Thyroid gland (tissue), 4 donors: ENCODE measurements around the gene CD36. TPM values are rescaled to one million over a fixed set of nuclear protein-coding genes. Genes with fewer than 3 reads are reported as not detected.

Source experiments
- DNase-seq, 2 donors: peaks; one replicate each; pipeline ENCODE4 v3.0.0-alpha.2; 2019
- H3K27ac ChIP-seq, 3 donors: fragments of 200-600 bp; sonication (generic); 1 replicate in 2 of 3; 2 replicates in 1 of 3; pipeline ENCODE4 v1.5.1; 2016 to 2019; ENCODE audit warnings: mild to moderate bottlenecking in 1 of 3, moderate library complexity in 1 of 3
- H3K27me3 ChIP-seq: fragments of 200-600 bp; sonication (generic); one replicate; pipeline ENCODE4 v1.5.1; 2019
- H3K36me3 ChIP-seq, 2 donors: fragments of 200-600 bp; sonication (generic); one replicate each; pipeline ENCODE4 v1.5.1; 2016 to 2019
- H3K4me1 ChIP-seq, 2 donors: fragments of 200-600 bp; sonication (generic); one replicate each; pipeline ENCODE4 v1.5.1; 2017 to 2019
- H3K4me3 ChIP-seq, 3 donors: fragments of 200-600 bp; sonication (generic); replicated peaks in 1 of 3; 1 replicate in 2 of 3; 2 replicates in 1 of 3; pipeline ENCODE4 v1.5.1; 2016; ENCODE audit warnings: mild to moderate bottlenecking in 1 of 3
- H3K9me3 ChIP-seq: fragments of 200-600 bp; sonication (generic); one replicate; pipeline ENCODE4 v1.5.1; 2017
- POLR2A ChIP-seq, 2 donors: fragments of 450-650 bp; IDR thresholded peaks; one replicate each; pipeline ENCODE4 v1.6.1; 2017; ENCODE audit warnings: antibody characterized with exemption in 2 of 2, mild to moderate bottlenecking in 2 of 2, moderate library complexity in 1 of 2
- WGBS, 2 donors: methylation state at CpG; one replicate each; pipeline ENCODE4 v1.1.5; 2017; 5-methylcytosine and 5-hydroxymethylcytosine counted together
- intact Hi-C: fragments of 100-400 bp; cut with DNase I; formaldehyde crosslinking; loops from one replicate; pipeline ENCODE4 v1.15.1; 2023
- total RNA-seq, 4 donors: library from RNA; depleted of rRNA; stranded (reverse); fragments of >200 nt; gene quantifications; one replicate each; pipeline ENCODE4 v1.2.3, GENCODE V29; 2016
- TF ChIP-seq, protein P1 (sequence below), 6 experiments: fragments of 200-600 bp in 3 of 6; fragments of 450-650 bp in 3 of 6; sonication (generic) in 3 of 6; IDR thresholded peaks; one replicate each; pipeline ENCODE4 v1.5.1; 2016 to 2019; ENCODE audit warnings: antibody characterized with exemption in 6 of 6, mild to moderate bottlenecking in 2 of 6, inconsistent platforms in 1 of 6, moderate library complexity in 1 of 6

The CD36 gene
- total RNA-seq, 4 donors from 2014 or later, result 137 to 244 (median 155) TPM

DNA sequence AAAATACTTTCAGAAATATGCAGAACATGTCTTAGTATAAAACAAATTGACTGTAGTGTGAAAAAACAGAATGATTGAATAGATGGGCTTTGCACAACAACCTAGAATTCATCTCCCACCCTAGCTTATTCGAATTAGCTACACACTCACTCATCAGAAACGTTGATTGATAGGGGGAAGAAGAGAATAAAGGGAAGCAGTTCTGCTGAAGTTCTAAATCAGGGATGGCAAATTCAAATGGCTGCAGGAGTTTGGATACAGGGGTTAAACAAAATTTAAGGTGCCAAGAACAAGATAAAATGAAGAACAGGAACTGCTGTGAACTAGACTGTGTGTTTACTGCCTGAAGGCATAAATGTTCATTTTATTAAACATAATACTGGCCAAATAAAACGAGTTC is 9.0 kb downstream of the CD36 start:
- H3K27me3 ChIP-seq, result no peaks in the 10 kb centered on the region
- DNase-seq, result no peak
- TF ChIP-seq, protein P1, sequence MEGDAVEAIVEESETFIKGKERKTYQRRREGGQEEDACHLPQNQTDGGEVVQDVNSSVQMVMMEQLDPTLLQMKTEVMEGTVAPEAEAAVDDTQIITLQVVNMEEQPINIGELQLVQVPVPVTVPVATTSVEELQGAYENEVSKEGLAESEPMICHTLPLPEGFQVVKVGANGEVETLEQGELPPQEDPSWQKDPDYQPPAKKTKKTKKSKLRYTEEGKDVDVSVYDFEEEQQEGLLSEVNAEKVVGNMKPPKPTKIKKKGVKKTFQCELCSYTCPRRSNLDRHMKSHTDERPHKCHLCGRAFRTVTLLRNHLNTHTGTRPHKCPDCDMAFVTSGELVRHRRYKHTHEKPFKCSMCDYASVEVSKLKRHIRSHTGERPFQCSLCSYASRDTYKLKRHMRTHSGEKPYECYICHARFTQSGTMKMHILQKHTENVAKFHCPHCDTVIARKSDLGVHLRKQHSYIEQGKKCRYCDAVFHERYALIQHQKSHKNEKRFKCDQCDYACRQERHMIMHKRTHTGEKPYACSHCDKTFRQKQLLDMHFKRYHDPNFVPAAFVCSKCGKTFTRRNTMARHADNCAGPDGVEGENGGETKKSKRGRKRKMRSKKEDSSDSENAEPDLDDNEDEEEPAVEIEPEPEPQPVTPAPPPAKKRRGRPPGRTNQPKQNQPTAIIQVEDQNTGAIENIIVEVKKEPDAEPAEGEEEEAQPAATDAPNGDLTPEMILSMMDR (IDR thresholded peaks at IDR 0.05), result no peak
- no peak for TF ChIP-seq POLR2A (IDR thresholded peaks at IDR 0.05)
- no peaks in the 10 kb centered on the region for H3K36me3 ChIP-seq
- H3K4me3 ChIP-seq, result no peak overlapping the region
- no peak overlapping the region for H3K27ac ChIP-seq
- H3K4me1 ChIP-seq, result no peaks in the 10 kb centered on the region
- WGBS, 2 donors, result 73 to 79% methylated on average over 3 of the region's 3 CpGs
- intact Hi-C loops, result loop anchor here (10.0 kb wide), 1 partner anchor 53 kb away; no protein-coding TSS in a partner anchor
- H3K9me3 ChIP-seq, result no peaks in the 10 kb centered on the region

DNA sequence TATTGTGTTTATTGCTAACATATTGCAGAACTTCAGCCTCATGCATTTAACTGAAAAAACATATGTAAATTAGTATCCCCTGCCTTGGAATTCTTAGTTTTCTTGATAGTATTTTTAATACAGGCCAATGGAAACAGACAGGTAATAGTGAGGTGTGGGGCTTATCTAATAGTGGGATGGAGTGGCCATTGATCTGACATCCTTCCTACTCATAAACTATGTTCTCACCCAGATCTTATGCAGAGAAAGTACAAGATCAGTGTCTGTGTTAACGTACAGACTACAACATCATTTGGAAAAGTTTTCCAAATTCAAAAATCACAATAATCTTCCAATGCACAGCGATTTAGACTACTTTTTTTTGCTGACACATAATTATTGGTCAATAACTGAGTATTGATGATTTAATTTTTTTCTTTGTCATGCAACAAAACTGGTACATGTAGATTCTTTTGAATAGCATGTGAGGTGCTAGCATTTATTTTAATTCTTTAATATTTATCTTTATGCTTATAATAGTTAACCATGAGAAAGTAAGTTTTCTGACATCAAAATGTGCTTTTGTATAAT is 9.7 kb downstream of the CD36 start:
- no peak overlapping the region for H3K4me3 ChIP-seq
- TF ChIP-seq, protein P1 (IDR thresholded peaks at IDR 0.05), result no peak
- TF ChIP-seq POLR2A (IDR thresholded peaks at IDR 0.05), result no peak
- H3K9me3 ChIP-seq, result no peaks in the 10 kb centered on the region
- no peak overlapping the region for H3K27ac ChIP-seq
- 89 to 94% methylated on average over 2 of the region's 2 CpGs for WGBS, 2 donors
- H3K4me1 ChIP-seq, result no peaks in the 10 kb centered on the region
- intact Hi-C loops, result loop anchor here (10.0 kb wide), 1 partner anchor 53 kb away; no protein-coding TSS in a partner anchor
- H3K36me3 ChIP-seq, result no peaks in the 10 kb centered on the region
- DNase-seq, result no peak
- H3K27me3 ChIP-seq, result no peaks in the 10 kb centered on the region

DNA sequence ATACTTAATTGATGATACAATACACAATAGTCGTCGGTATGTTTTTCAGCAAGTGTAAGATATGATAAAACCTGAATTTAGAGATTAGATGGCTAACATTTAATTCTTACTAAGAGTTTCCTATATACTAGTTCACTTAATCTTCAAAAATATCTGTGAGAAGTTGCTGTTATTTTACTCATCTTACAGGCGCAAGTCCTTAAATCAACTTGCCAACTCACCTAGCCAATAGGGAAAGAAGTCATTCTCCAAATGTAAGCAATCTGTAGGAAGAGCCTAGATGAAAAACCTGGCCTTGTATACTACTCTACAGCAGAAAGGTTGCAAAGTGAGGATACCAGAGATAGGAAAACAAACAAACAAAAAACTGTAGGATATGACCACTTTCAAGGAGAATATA is 10.6 kb downstream of the CD36 start:
- 94 to 95% methylated on average over 3 of the region's 3 CpGs for WGBS, 2 donors
- H3K9me3 ChIP-seq, result no peaks in the 10 kb centered on the region
- TF ChIP-seq POLR2A (IDR thresholded peaks at IDR 0.05), result no peak
- TF ChIP-seq, protein P1 (IDR thresholded peaks at IDR 0.05), result no peak
- H3K36me3 ChIP-seq, result no peaks in the 10 kb centered on the region
- H3K4me1 ChIP-seq, result no peaks in the 10 kb centered on the region
- intact Hi-C loops, result loop anchor here (10.0 kb wide), 1 partner anchor 54 kb away; no protein-coding TSS in a partner anchor
- DNase-seq, result no peak
- H3K27ac ChIP-seq, result no peak overlapping the region
- H3K27me3 ChIP-seq, result no peaks in the 10 kb centered on the region
- H3K4me3 ChIP-seq, result no peak overlapping the region

DNA sequence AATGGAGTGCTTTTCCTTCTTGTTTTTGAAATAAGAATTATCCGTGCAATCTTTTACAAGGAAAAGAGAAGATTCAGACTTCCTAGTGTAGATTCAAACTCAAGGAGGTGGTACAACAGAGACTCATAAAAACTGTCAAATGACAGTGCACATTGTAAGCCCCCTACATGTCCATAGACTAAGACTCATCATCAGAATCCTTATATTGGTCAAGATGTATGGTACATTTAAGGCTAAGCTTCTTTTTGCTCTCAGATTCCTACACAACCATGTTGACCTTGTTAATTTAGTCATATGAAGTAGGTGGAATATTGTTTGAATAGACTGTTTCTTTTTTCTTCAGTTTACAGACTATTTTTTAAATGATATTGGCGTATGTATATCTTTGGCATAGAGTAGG is 11.6 kb downstream of the CD36 start:
- H3K27me3 ChIP-seq, result no peaks in the 10 kb centered on the region
- 93 to 96% methylated on average over 2 of the region's 2 CpGs for WGBS, 2 donors
- H3K4me1 ChIP-seq, result no peaks in the 10 kb centered on the region
- no peak for DNase-seq
- TF ChIP-seq, protein P1 (IDR thresholded peaks at IDR 0.05), result no peak
- TF ChIP-seq POLR2A (IDR thresholded peaks at IDR 0.05), result no peak
- H3K27ac ChIP-seq, result no peak overlapping the region
- H3K4me3 ChIP-seq, result no peak overlapping the region
- H3K36me3 ChIP-seq, result no peaks in the 10 kb centered on the region
- intact Hi-C loops, result no loop called here
- H3K9me3 ChIP-seq, result no peaks in the 10 kb centered on the region

DNA sequence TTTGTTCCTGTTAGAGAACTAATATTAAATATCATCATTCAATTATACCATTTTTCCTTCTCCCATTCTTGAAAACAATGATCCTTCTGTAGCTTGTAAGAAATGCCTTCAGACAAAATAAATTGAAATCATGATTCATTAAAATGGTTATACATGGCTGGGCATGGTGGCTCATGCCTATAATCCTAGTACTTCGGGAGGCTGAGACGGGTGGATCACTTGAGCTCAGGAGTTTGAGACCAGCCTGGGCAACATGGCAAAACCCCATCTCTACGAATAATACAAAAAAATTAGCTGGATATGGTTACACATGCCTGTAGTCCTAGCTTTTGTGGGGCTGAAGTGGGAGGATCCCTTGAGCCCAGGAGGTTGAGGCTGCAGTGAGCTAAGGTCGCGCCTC is 13.0 kb downstream of the CD36 start:
- H3K9me3 ChIP-seq, result no peaks in the 10 kb centered on the region
- H3K4me1 ChIP-seq, result peaks cover 6 to 7% of the 10 kb centered on the region in 2 donors
- no peak for DNase-seq
- H3K27ac ChIP-seq, result no peak overlapping the region
- intact Hi-C loops, result no loop called here
- no peaks in the 10 kb centered on the region for H3K36me3 ChIP-seq
- TF ChIP-seq, protein P1 (IDR thresholded peaks at IDR 0.05), result no peak
- TF ChIP-seq POLR2A (IDR thresholded peaks at IDR 0.05), result no peak
- 94 to 95% methylated on average over 5 of the region's 5 CpGs for WGBS, 2 donors
- no peak overlapping the region for H3K4me3 ChIP-seq
- H3K27me3 ChIP-seq, result no peaks in the 10 kb centered on the region
